IPS DF 6.9 (cell line): ENCODE data around the gene GLT8D2.
"Not testable (repeated sequence)": the region's sequence is repeated elsewhere in the genome, so short reads cannot be mapped to it uniquely, and the experiment has no call there.

Experiments
- DNase-seq: peaks from one replicate; pipeline ENCODE4 v3.0.0-alpha.2; 2013; ENCODE audit warnings: low read depth, low spot score
- H3K27ac ChIP-seq: one replicate; pipeline ENCODE4 v1.5.1; 2013; ENCODE audit warnings: low read length, control low read depth
- H3K27me3 ChIP-seq: 2 replicates; pipeline ENCODE4 v1.6.1; 2013; ENCODE audit warnings: mild to moderate bottlenecking, low read length; ENCODE audit not compliant: control insufficient read depth, insufficient read depth
- H3K36me3 ChIP-seq: 2 replicates; pipeline ENCODE4 v1.6.1; 2013; ENCODE audit warnings: low read length; ENCODE audit not compliant: control insufficient read depth, insufficient read depth
- H3K4me1 ChIP-seq: 2 replicates; pipeline ENCODE4 v1.6.1; 2013; ENCODE audit warnings: low read length; ENCODE audit not compliant: control insufficient read depth, insufficient read depth
- H3K4me3 ChIP-seq: 2 replicates; pipeline ENCODE4 v1.5.1; 2013; ENCODE audit warnings: mild to moderate bottlenecking, low read length
- H3K9me3 ChIP-seq: 2 replicates; pipeline ENCODE4 v1.6.1; 2013; ENCODE audit warnings: low read length, inconsistent platforms; ENCODE audit not compliant: control insufficient read depth, insufficient read depth
- WGBS: extraction: QIAGEN DNeasy Blood & Tissue Kit; methylation state at CpG from one replicate; pipeline ENCODE4 v1.1.7; 2013; ENCODE audit warnings: mixed read lengths, missing lambda C conversion rate; ENCODE audit not compliant: insufficient read length, insufficient coverage; 5-methylcytosine and 5-hydroxymethylcytosine counted together

The GLT8D2 gene

DNA sequence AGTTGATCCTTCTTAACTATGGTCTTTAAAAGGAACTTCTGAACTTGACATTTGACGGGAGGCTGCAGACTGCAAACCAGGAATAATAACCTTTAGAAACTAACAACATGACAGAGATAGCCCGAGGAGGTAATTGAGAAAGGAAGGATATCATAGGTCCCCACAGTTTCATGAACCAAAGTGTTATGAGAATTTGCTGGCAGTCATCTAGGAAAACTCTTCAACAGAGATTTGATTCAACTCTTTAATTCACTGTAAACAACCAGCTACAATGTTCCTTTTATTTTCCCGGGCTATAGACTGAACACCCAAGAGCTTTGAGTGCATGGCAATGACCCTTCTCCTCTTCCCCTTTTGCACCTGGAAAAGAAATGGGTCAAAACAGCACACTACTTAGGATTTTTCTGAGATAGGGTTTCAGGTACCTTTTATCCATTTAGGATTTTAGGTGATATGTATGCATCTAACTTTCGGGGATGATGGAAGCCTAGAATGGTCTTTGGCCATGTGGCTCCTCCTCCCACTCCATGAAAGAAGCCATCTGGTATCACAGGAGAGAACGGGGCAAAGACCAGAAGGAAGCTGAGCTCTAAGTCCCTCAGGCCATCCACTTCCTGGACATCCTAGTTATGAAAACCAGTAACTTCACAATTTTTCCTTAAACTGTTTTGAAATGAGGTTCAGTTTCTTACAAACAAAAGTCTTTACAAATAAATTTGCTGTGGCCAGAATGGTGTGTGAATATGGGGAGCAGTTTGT, 23.0 kb downstream of the GLT8D2 start:
- Histone ChIP-seq H3K27ac (no peak overlapping the region), H3K4me3 (no peak overlapping the region), H3K4me1 (no peaks in the 10 kb centered on the region), H3K36me3 (no peaks in the 10 kb centered on the region), H3K27me3 (no peaks in the 10 kb centered on the region), H3K9me3 (no peaks in the 10 kb centered on the region)
- WGBS: no CpG with 5 or more reads among the region's 5 CpGs
- DNase-seq: no peak

DNA sequence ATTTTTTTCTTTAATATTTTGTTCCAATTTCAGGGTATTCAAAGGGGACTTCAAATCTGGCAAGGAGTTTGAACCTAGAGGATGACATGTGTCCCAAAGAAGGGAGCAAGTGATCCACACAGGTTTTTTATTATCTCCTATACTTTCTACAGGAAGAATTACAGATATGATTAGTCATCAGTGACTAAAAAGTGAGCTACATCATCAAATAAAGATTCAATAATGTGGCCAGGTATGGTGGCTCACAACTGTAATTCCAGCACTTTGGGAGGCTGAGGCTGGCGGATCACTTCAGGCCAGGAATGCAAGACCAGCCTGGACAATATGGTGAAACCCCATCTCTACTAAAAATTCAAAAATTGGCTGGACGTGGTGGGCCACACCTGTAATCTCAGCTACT, 24.2 kb downstream of the GLT8D2 start:
- no peaks in the 10 kb centered on the region for H3K36me3 ChIP-seq
- H3K9me3 ChIP-seq: no peaks in the 10 kb centered on the region
- no peak overlapping the region for H3K4me3 ChIP-seq
- no peak for DNase-seq
- no peaks in the 10 kb centered on the region for H3K27me3 ChIP-seq
- no peaks in the 10 kb centered on the region for H3K4me1 ChIP-seq
- H3K27ac ChIP-seq: no peak overlapping the region
- WGBS: no CpG with 5 or more reads among the region's 2 CpGs

GRCh38 chr12:104024348-104024747, 25.6 kb downstream of the GLT8D2 start:
- no peak overlapping the region for H3K4me3 ChIP-seq
- H3K4me1 ChIP-seq: no peaks in the 10 kb centered on the region
- H3K27me3 ChIP-seq: no peaks in the 10 kb centered on the region
- whole genome bisulfite sequencing: no CpG with 5 or more reads among the region's 6 CpGs
- H3K27ac ChIP-seq: no peak overlapping the region
- no peak for DNase-seq
- H3K36me3 ChIP-seq: no peaks in the 10 kb centered on the region
- H3K9me3 ChIP-seq: no peaks in the 10 kb centered on the region

- H3K27me3 ChIP-seq: no peaks in the 10 kb centered on the region
- no peaks in the 10 kb centered on the region for H3K4me1 ChIP-seq
- WGBS: no CpG with 5 or more reads among the region's 2 CpGs
- H3K36me3 ChIP-seq: no peaks in the 10 kb centered on the region
- no peak overlapping the region for H3K4me3 ChIP-seq
- no peak for DNase-seq
- H3K9me3 ChIP-seq: no peaks in the 10 kb centered on the region
- no peak overlapping the region for H3K27ac ChIP-seq
Measured at GRCh38 chr12:104023710-104024109, 26.3 kb downstream of the GLT8D2 start.

DNA sequence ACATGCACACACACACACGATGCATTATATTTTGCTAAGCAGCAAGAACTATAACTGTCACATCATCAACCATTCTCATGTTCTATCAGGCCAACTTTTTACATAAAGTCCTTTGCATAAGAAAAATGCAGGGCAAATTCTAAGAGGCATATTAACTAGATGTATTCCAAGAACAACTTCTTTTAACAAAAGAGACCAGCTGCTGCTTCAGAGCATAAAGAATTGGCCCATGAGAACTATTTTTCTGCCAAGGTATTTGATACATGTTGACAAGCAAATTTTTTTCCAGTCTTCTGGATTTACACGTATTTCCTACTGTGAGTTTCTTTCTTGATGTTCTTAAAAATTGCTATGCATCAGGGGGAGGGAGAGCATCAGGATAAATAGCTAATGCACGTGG, 27.2 kb downstream of the GLT8D2 start:
- no peak for DNase-seq
- Histone ChIP-seq H3K36me3 (no peaks in the 10 kb centered on the region), H3K27me3 (no peaks in the 10 kb centered on the region), H3K27ac (no peak overlapping the region), H3K4me3 (no peak overlapping the region), H3K4me1 (no peaks in the 10 kb centered on the region), H3K9me3 (no peaks in the 10 kb centered on the region)
- no CpG with 5 or more reads among the region's 3 CpGs for whole genome bisulfite sequencing

DNA sequence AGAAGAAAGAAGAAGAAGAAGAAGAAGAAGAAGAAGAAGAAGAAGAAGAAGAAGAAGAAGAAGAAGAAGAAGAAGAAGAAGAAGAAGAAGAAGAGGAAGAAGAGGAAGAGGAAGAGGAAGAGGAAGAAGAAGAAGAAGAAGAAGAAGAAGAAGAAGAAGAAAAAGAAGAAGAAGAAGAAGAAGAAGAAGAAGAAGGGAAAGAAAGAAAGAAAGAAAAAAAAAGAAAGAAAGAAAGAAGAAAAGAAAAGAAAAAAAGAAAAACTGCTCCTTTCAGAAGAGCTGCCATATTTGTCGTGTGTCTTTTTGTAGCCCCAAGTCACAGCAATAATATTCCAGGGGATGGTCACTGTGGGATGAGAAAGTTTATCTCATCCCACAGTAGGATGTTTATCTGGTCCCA, 28.1 kb downstream of the GLT8D2 start:
- not testable (repeated sequence) for H3K9me3 ChIP-seq, H3K27me3 ChIP-seq, DNase-seq, H3K36me3 ChIP-seq, H3K4me1 ChIP-seq, H3K4me3 ChIP-seq, H3K27ac ChIP-seq
- WGBS: no CpG with 5 or more reads among the region's 1 CpG

- H3K27ac ChIP-seq: no peak overlapping the region
- DNase-seq: no peak
- no peaks in the 10 kb centered on the region for H3K27me3 ChIP-seq
- no peaks in the 10 kb centered on the region for H3K4me1 ChIP-seq
- WGBS: 100% methylated on average over 1 of the region's 4 CpGs
- H3K4me3 ChIP-seq: no peak overlapping the region
- H3K9me3 ChIP-seq: no peaks in the 10 kb centered on the region
- no peaks in the 10 kb centered on the region for H3K36me3 ChIP-seq
Measured at GRCh38 chr12:104012331-104012730, 37.7 kb downstream of the GLT8D2 start.

- no peaks in the 10 kb centered on the region for H3K36me3 ChIP-seq
- H3K4me1 ChIP-seq: no peaks in the 10 kb centered on the region
- H3K4me3 ChIP-seq: no peak overlapping the region
- no peak for DNase-seq
- H3K9me3 ChIP-seq: no peaks in the 10 kb centered on the region
- WGBS: no CpG with 5 or more reads among the region's 6 CpGs
- H3K27me3 ChIP-seq: no peaks in the 10 kb centered on the region
- no peak overlapping the region for H3K27ac ChIP-seq
Measured at GRCh38 chr12:104011253-104011652, 38.7 kb downstream of the GLT8D2 start.

DNA sequence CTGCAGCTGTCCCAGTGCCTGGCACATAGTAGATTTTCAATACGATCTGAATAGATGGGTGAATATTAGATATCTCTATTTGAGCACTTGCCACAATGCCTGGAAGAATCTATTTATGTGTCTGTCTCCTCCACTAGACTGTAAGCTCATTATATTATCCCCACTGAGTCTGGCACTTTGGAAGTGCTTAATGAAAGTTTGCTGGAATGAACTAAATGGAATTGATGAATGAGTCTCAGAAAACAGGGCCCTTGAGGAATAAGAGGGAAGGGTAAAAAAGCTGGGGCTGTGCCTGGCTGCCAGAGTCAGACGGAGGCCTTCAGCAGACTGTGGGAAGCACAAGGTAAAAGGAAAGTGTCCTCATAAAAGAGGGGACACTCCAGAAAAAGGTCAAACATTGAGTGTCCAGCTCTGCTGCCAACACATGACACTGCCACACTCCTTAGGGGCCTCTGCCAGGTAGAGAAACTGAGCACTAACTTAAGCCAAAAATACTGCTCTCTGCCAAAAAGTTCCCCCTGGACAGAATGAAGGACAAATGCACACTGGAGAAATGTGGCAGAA, 39.3 kb downstream of the GLT8D2 start:
- Histone ChIP-seq H3K27me3 (no peaks in the 10 kb centered on the region), H3K9me3 (no peaks in the 10 kb centered on the region), H3K4me1 (no peaks in the 10 kb centered on the region), H3K36me3 (no peaks in the 10 kb centered on the region), H3K27ac (no peak overlapping the region), H3K4me3 (no peak overlapping the region)
- WGBS: no CpG with 5 or more reads among the region's 2 CpGs
- DNase-seq: no peak

- no peaks in the 10 kb centered on the region for H3K4me1 ChIP-seq
- no CpG with 5 or more reads among the region's 4 CpGs for WGBS
- H3K36me3 ChIP-seq: no peaks in the 10 kb centered on the region
- no peak overlapping the region for H3K4me3 ChIP-seq
- DNase-seq: no peak
- H3K27me3 ChIP-seq: no peaks in the 10 kb centered on the region
- no peak overlapping the region for H3K27ac ChIP-seq
- H3K9me3 ChIP-seq: no peaks in the 10 kb centered on the region
Measured at GRCh38 chr12:104010121-104010520, 39.9 kb downstream of the GLT8D2 start.

- no peaks in the 10 kb centered on the region for H3K27me3 ChIP-seq
- H3K36me3 ChIP-seq: no peaks in the 10 kb centered on the region
- no peak for DNase-seq
- no CpG with 5 or more reads among the region's 3 CpGs for WGBS
- H3K4me3 ChIP-seq: no peak overlapping the region
- H3K27ac ChIP-seq: no peak overlapping the region
- no peaks in the 10 kb centered on the region for H3K9me3 ChIP-seq
- no peaks in the 10 kb centered on the region for H3K4me1 ChIP-seq
Measured at GRCh38 chr12:104006929-104007328, 43.1 kb downstream of the GLT8D2 start.
